Body of pancreas (tissue), 4 donors: ENCODE results near the gene RAB30. TPM values are rescaled to one million over a fixed set of nuclear protein-coding genes. Genes with fewer than 3 reads are reported as not detected.

Source experiments
- ATAC-seq: fragments of 150-250 bp; one replicate; pipeline ENCODE4 v1.9.1; 2016
- DNase-seq, 4 donors: peaks; one replicate each; pipeline ENCODE4 v3.0.0-alpha.2; 2019
- H3K27ac ChIP-seq, 4 donors: fragments of 200-600 bp; sonication (generic); 1 replicate in 3 of 4; 2 replicates in 1 of 4; pipeline versions ENCODE4 v1.5.1 to v1.6.1; 2016 to 2019; ENCODE audit warnings: mild to moderate bottlenecking in 1 of 4, mixed read lengths in 1 of 4, moderate library complexity in 1 of 4
- H3K27me3 ChIP-seq, 2 donors: fragments of 200-600 bp; sonication (generic); one replicate each; pipeline ENCODE4 v1.6.0; 2016; ENCODE audit warnings: mild to moderate bottlenecking in 1 of 2
- H3K36me3 ChIP-seq, 2 donors: fragments of 200-600 bp; sonication (generic); replicated peaks in 1 of 2; 2 replicates each; pipeline ENCODE4 v1.5.1; 2016; ENCODE audit warnings: low read depth in 2 of 2; ENCODE audit not compliant: insufficient read depth in 1 of 2
- H3K4me1 ChIP-seq: fragments of 200-600 bp; sonication (generic); one replicate; pipeline ENCODE4 v1.6.0; 2016
- H3K4me3 ChIP-seq, 2 donors: fragments of 200-600 bp; sonication (generic); 1 replicate in 1 of 2; 2 replicates in 1 of 2; pipeline ENCODE4 v1.5.1; 2016 to 2019
- H3K9me3 ChIP-seq, 3 donors: fragments of 200-600 bp; sonication (generic); 1 replicate in 2 of 3; 2 replicates in 1 of 3; pipeline ENCODE4 v1.5.1; 2016
- CTCF ChIP-seq, 7 experiments: fragments of 450-650 bp in 4 of 7; fragments of 200-600 bp in 3 of 7; sonication (generic) in 3 of 7; IDR thresholded peaks; one replicate each; pipeline ENCODE4 v1.5.1; 2016 to 2019; ENCODE audit warnings: antibody characterized with exemption in 7 of 7
- POLR2A ChIP-seq, 3 donors: fragments of 450-650 bp; IDR thresholded peaks; one replicate each; pipeline ENCODE4 v1.6.1; 2016; ENCODE audit warnings: antibody characterized with exemption in 3 of 3, mild to moderate bottlenecking in 2 of 3
- WGBS, 2 donors: methylation state at CpG; one replicate each; pipeline ENCODE4 v1.1.5; 2017; 5-methylcytosine and 5-hydroxymethylcytosine counted together
- intact Hi-C: fragments of 100-400 bp; cut with DNase I; formaldehyde crosslinking; loops from one replicate; pipeline ENCODE4 v1.15.1; 2023
- total RNA-seq, 2 donors: library from RNA; depleted of rRNA; stranded (reverse); fragments of >200 nt; gene quantifications; one replicate each; pipeline ENCODE4 v1.1.0, GENCODE V29; 2016

RAB30 gene
- total RNA-seq, 2 donors from 2014 or later, result 1.6 to 10.4 TPM

GRCh38 chr11:82992223-82992622 lies 79.5 kb downstream of the RAB30 start:
- Histone ChIP-seq H3K4me1 (peaks cover 14% of the 10 kb centered on the region), H3K27ac (no peak overlapping the region), H3K27me3 (no peaks in the 10 kb centered on the region), H3K36me3 (peaks cover 0 to 2% of the 10 kb centered on the region in 2 donors), H3K4me3 (no peak overlapping the region), H3K9me3 (no peaks in the 10 kb centered on the region)
- intact Hi-C loops, result no loop called here
- 84 to 100% methylated on average over 1 of the region's 1 CpG for WGBS, 2 donors
- ATAC-seq (no peak), DNase-seq (no peak)
- TF ChIP-seq POLR2A (IDR thresholded peaks at IDR 0.05) (no peak), CTCF (IDR thresholded peaks at IDR 0.05) (no peak)

- ATAC-seq, result no peak
- Histone ChIP-seq H3K27me3 (no peaks in the 10 kb centered on the region), H3K9me3 (no peaks in the 10 kb centered on the region), H3K4me1 (no peaks in the 10 kb centered on the region), H3K4me3 (no peak overlapping the region), H3K27ac (no peak overlapping the region), H3K36me3 (peaks cover 0 to 2% of the 10 kb centered on the region in 2 donors)
- DNase-seq, result no peak
- WGBS, 2 donors, result 85 to 88% methylated on average over 9 of the region's 9 CpGs
- TF ChIP-seq CTCF (IDR thresholded peaks at IDR 0.05), result no peak
- TF ChIP-seq POLR2A (IDR thresholded peaks at IDR 0.05), result no peak
- intact Hi-C loops, result no loop called here
Observed at GRCh38 chr11:82989628-82990404, 81.9 kb downstream of the RAB30 start.

- WGBS, 2 donors, result 77 to 80% methylated on average over 5 to 7 of the region's 7 CpGs
- Histone ChIP-seq H3K9me3 (no peaks in the 10 kb centered on the region), H3K36me3 (peaks cover 0 to 2% of the 10 kb centered on the region in 2 donors), H3K4me1 (no peaks in the 10 kb centered on the region), H3K4me3 (no peak overlapping the region), H3K27ac (no peak overlapping the region), H3K27me3 (no peaks in the 10 kb centered on the region)
- intact Hi-C loops, result no loop called here
- ATAC-seq (no peak), DNase-seq (no peak)
- TF ChIP-seq CTCF (IDR thresholded peaks at IDR 0.05) (no peak), POLR2A (IDR thresholded peaks at IDR 0.05) (no peak)
Observed at GRCh38 chr11:82988936-82989627, 82.6 kb downstream of the RAB30 start.

- ATAC-seq (no peak), DNase-seq (no peak)
- no peaks in the 10 kb centered on the region for H3K9me3 ChIP-seq
- TF ChIP-seq POLR2A (IDR thresholded peaks at IDR 0.05), result no peak
- no peak for TF ChIP-seq CTCF (IDR thresholded peaks at IDR 0.05)
- WGBS, 2 donors, result 91 to 96% methylated on average over 2 of the region's 2 CpGs
- H3K27ac ChIP-seq, result no peak overlapping the region
- H3K4me3 ChIP-seq, result no peak overlapping the region
- intact Hi-C loops, result no loop called here
- H3K27me3 ChIP-seq, result no peaks in the 10 kb centered on the region
- peaks cover 0 to 2% of the 10 kb centered on the region in 2 donors for H3K36me3 ChIP-seq
- no peaks in the 10 kb centered on the region for H3K4me1 ChIP-seq
Observed at GRCh38 chr11:82987997-82988396, 83.7 kb downstream of the RAB30 start.
